SH-SY5Y (cell line): ENCODE results near the gene ELOVL6.

Experiments used
- GATA2 ChIP-seq: IDR thresholded peaks from 2 replicates; pipeline ENCODE4 v1.6.1; 2011; ENCODE audit warnings: mild to moderate bottlenecking, low read depth, low read length
- GATA3 ChIP-seq: IDR thresholded peaks from 2 replicates; pipeline ENCODE4 v1.6.1; 2011; ENCODE audit warnings: low read depth, mild to moderate bottlenecking, low read length, moderate library complexity

DNA sequence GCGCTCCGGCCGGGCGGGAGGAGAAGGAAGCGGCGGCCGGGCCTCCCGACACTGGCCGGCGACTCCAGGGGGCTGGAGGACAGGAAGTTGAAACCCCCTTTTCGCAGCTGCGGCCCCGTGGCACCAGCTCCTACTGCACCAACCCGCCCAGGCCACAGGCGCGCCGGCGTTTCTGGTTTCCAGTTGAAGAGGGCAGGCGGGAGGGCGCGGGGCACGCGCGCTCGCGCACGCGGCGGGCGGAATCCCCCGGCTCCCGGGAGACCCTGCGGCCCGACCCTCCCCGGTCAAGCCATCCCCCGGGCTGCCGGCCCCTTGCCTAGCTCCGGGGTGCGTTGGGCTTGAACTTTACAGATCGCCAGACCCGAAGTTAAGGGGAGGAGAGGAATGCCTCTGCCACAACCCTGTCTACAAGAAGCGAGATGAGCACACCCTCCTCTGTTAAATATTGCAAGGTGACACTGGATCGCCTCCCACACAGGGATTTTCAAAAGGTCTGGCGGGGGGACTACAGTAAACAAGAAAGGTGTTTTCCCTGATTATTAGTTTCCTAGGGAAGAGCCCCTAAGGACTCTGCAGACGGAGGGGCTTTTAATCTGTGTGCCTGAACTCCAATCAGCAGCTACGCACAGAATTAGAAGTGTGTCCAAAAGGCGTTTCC, 1.4 kb downstream of the ELOVL6 start:
- TF ChIP-seq GATA2 (no peak), GATA3 (no peak)
